Trophoblast cell (in vitro differentiated cells and primary cell): Measurements from ENCODE around the gene RAB40A.

Source experiments
- DNase-seq, 2 donors: peaks; one replicate each; pipeline ENCODE4 v3.0.0-alpha.2; 2016
- H2AFZ ChIP-seq: 2 replicates; pipeline ENCODE4 v1.6.1; 2013; ENCODE audit warnings: low read length, moderate library complexity, mild to moderate bottlenecking; ENCODE audit not compliant: insufficient read depth, poor library complexity
- H2AK5ac ChIP-seq: 2 replicates; pipeline ENCODE4 v1.6.1; 2013; ENCODE audit warnings: mild to moderate bottlenecking, low read length
- H2BK120ac ChIP-seq: 2 replicates; pipeline ENCODE4 v1.6.1; 2013; ENCODE audit warnings: low read length, mild to moderate bottlenecking, moderate library complexity; ENCODE audit not compliant: insufficient read depth, poor library complexity
- H2BK12ac ChIP-seq: 2 replicates; pipeline ENCODE4 v1.6.1; 2013; ENCODE audit warnings: mild to moderate bottlenecking, low read length, moderate library complexity
- H2BK5ac ChIP-seq: 2 replicates; pipeline ENCODE4 v1.6.1; 2013; ENCODE audit warnings: low read length, low read depth, moderate library complexity, mild to moderate bottlenecking; ENCODE audit not compliant: poor library complexity
- H3K14ac ChIP-seq: 2 replicates; pipeline ENCODE4 v1.6.1; 2013; ENCODE audit warnings: mild to moderate bottlenecking, low read length
- H3K18ac ChIP-seq: 2 replicates; pipeline ENCODE4 v1.6.1; 2013; ENCODE audit warnings: mild to moderate bottlenecking, low read length
- H3K23ac ChIP-seq: 2 replicates; pipeline ENCODE4 v1.6.1; 2013; ENCODE audit warnings: low read length
- H3K27ac ChIP-seq: 2 replicates; pipeline ENCODE4 v1.5.1; 2013; ENCODE audit warnings: low read depth, mild to moderate bottlenecking, inconsistent platforms, low read length, moderate library complexity
- H3K27me3 ChIP-seq: 2 replicates; pipeline ENCODE4 v1.6.1; 2013; ENCODE audit warnings: inconsistent platforms, mild to moderate bottlenecking, low read length, moderate library complexity; ENCODE audit not compliant: insufficient read depth
- H3K36me3 ChIP-seq, 2 experiments: 1 replicate in 1 of 2; 2 replicates in 1 of 2; pipeline ENCODE4 v1.6.1; 2013; ENCODE audit warnings: low read length in 2 of 2, mild to moderate bottlenecking in 2 of 2, moderate library complexity in 1 of 2; ENCODE audit not compliant: insufficient read depth in 2 of 2, control insufficient read depth in 1 of 2
- H3K4ac ChIP-seq: 2 replicates; pipeline ENCODE4 v1.6.1; 2013; ENCODE audit warnings: low read depth, mild to moderate bottlenecking, low read length, moderate library complexity
- H3K4me1 ChIP-seq, 2 experiments: 1 replicate in 1 of 2; 2 replicates in 1 of 2; pipeline ENCODE4 v1.6.1; 2013; ENCODE audit warnings: low read length in 2 of 2, mild to moderate bottlenecking in 2 of 2, moderate library complexity in 1 of 2; ENCODE audit not compliant: insufficient read depth in 2 of 2, control insufficient read depth in 1 of 2
- H3K4me2 ChIP-seq: 2 replicates; pipeline ENCODE4 v1.6.1; 2013; ENCODE audit warnings: inconsistent platforms, mild to moderate bottlenecking, low read length, moderate library complexity
- H3K4me3 ChIP-seq: 2 replicates; pipeline ENCODE4 v1.5.1; 2013; ENCODE audit warnings: mild to moderate bottlenecking, low read depth, low read length, inconsistent platforms
- H3K79me1 ChIP-seq: one replicate; pipeline ENCODE4 v1.6.1; 2013; ENCODE audit warnings: low read length
- H3K79me2 ChIP-seq: 2 replicates; pipeline ENCODE4 v1.6.1; 2013; ENCODE audit warnings: low read length, mild to moderate bottlenecking; ENCODE audit not compliant: control insufficient read depth, insufficient read depth, poor library complexity
- H3K9ac ChIP-seq: 2 replicates; pipeline ENCODE4 v1.6.1; 2013; ENCODE audit warnings: mild to moderate bottlenecking, low read length
- H3K9me3 ChIP-seq: 2 replicates; pipeline ENCODE4 v1.6.1; 2013; ENCODE audit warnings: low read depth, mild to moderate bottlenecking, control low read depth, inconsistent platforms, low read length; ENCODE audit not compliant: insufficient read depth
- H4K12ac ChIP-seq: 2 replicates; pipeline ENCODE4 v1.6.1; 2013; ENCODE audit warnings: low read depth, mild to moderate bottlenecking, low read length, moderate library complexity
- H4K8ac ChIP-seq: 2 replicates; pipeline ENCODE4 v1.6.1; 2013; ENCODE audit warnings: low read depth, mild to moderate bottlenecking, low read length, moderate library complexity
- H4K91ac ChIP-seq: one replicate; pipeline ENCODE4 v1.6.1; 2013; ENCODE audit warnings: low read depth, mild to moderate bottlenecking, low read length, moderate library complexity
- WGBS: extraction: QIAGEN DNeasy Blood & Tissue Kit; methylation state at CpG from one replicate; pipeline ENCODE4 v1.1.7; 2013; ENCODE audit warnings: missing lambda C conversion rate; ENCODE audit not compliant: insufficient read length, insufficient coverage; ENCODE audit errors: extremely low coverage; 5-methylcytosine and 5-hydroxymethylcytosine counted together

The RAB40A gene

DNA sequence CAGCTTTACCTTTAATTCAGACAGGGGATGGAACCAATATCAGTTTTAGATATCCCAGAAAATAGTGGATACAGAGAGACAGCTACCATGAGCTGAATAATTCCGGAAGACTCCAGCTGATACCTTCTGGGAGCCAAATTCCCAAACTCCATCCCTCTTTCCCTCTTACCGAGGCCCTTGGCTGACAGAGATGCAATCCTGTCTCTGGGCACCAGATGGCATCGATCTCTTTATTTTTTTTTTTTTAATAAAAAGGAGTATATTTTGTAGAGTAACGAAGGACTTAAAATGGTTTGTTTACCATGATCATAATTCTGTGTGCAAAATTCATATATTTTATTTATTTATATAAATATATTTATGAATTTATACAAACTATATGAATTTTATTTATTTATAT is 31.0 kb downstream of the RAB40A start:
- Histone ChIP-seq H3K4me3 (no peak overlapping the region), H4K91ac (no peak overlapping the region), H4K8ac (no peak overlapping the region), H3K36me3 (no peaks in the 10 kb centered on the region), H2AFZ (no peak overlapping the region), H3K4me1 (no peaks in the 10 kb centered on the region), H3K27me3 (no peaks in the 10 kb centered on the region), H3K9ac (no peak overlapping the region), H3K4ac (no peak overlapping the region), H2BK5ac (no peak overlapping the region), H2BK12ac (no peak overlapping the region), H3K79me2 (no peaks in the 10 kb centered on the region), H3K18ac (no peak overlapping the region), H3K79me1 (no peaks in the 10 kb centered on the region), H3K14ac (no peak overlapping the region), H4K12ac (no peak overlapping the region), H3K9me3 (no peaks in the 10 kb centered on the region), H3K23ac (no peak overlapping the region), H2BK120ac (no peak overlapping the region), H3K4me2 (no peak overlapping the region), H3K27ac (no peak overlapping the region), H2AK5ac (no peak overlapping the region)
- no CpG with 5 or more reads among the region's 4 CpGs for WGBS
- DNase-seq: peak in 1 of 2 donors; percentile 18

DNA sequence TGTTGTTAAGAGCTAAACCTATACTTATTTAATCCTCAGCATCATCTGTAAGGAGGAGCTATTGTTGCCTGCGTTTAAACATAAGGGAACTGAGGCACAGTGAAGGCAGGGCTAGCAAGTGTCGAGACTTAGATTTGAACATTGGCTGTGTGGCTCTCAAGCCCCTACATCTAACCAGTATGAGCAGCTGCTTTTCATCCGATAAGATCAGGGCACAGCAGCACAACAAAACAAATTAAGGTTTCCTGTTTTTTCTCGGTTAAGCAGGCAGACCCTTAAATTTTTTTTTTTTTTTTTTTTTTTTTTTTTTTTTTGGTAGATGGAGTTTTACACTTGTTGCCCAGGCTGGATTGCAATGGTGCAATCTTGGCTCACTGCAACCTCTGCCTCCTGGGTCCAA is 35.6 kb downstream of the RAB40A start:
- Histone ChIP-seq H3K4ac (no peak overlapping the region), H3K27ac (no peak overlapping the region), H2BK12ac (no peak overlapping the region), H3K18ac (no peak overlapping the region), H3K27me3 (no peaks in the 10 kb centered on the region), H3K23ac (no peak overlapping the region), H4K8ac (no peak overlapping the region), H2AK5ac (no peak overlapping the region), H3K79me1 (no peaks in the 10 kb centered on the region), H4K12ac (no peak overlapping the region), H3K9me3 (no peaks in the 10 kb centered on the region), H3K4me1 (no peaks in the 10 kb centered on the region), H4K91ac (no peak overlapping the region), H2BK5ac (no peak overlapping the region), H2BK120ac (no peak overlapping the region), H3K14ac (no peak overlapping the region), H3K4me3 (no peak overlapping the region), H3K4me2 (no peak overlapping the region), H2AFZ (no peak overlapping the region), H3K9ac (no peak overlapping the region), H3K79me2 (no peaks in the 10 kb centered on the region), H3K36me3 (no peaks in the 10 kb centered on the region)
- no peak for DNase-seq
- WGBS: no CpG with 5 or more reads among the region's 4 CpGs

DNA sequence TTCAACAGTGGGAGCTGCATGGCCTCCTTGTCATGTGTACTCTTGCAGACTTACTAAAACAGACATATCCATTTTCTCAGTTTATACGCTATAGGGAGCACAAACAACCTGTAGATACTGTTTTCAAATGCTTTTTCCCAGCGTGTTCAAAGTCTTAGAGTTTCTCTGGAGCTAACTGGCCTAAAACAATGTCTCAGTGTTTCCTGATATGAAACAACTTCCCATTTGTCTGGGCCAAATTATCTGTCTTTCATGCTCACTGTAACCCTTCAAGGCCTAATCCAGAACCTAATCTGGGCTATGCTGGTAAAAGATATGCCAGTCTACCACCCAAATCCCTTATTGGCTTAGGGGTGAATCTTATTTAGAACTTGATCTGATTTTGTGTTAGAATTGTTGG is 38.8 kb downstream of the RAB40A start:
- Histone ChIP-seq H2BK5ac (no peak overlapping the region), H3K4ac (no peak overlapping the region), H3K18ac (no peak overlapping the region), H4K12ac (no peak overlapping the region), H2AK5ac (no peak overlapping the region), H3K27me3 (no peaks in the 10 kb centered on the region), H2AFZ (no peak overlapping the region), H2BK120ac (no peak overlapping the region), H3K79me2 (no peaks in the 10 kb centered on the region), H3K4me2 (no peak overlapping the region), H3K9me3 (no peaks in the 10 kb centered on the region), H3K14ac (no peak overlapping the region), H3K4me1 (no peaks in the 10 kb centered on the region), H3K4me3 (no peak overlapping the region), H3K79me1 (no peaks in the 10 kb centered on the region), H3K36me3 (no peaks in the 10 kb centered on the region), H3K9ac (no peak overlapping the region), H2BK12ac (no peak overlapping the region), H4K8ac (no peak overlapping the region), H3K23ac (no peak overlapping the region), H4K91ac (no peak overlapping the region), H3K27ac (no peak overlapping the region)
- DNase-seq: no peak
- WGBS: no CpG with 5 or more reads among the region's 2 CpGs

DNA sequence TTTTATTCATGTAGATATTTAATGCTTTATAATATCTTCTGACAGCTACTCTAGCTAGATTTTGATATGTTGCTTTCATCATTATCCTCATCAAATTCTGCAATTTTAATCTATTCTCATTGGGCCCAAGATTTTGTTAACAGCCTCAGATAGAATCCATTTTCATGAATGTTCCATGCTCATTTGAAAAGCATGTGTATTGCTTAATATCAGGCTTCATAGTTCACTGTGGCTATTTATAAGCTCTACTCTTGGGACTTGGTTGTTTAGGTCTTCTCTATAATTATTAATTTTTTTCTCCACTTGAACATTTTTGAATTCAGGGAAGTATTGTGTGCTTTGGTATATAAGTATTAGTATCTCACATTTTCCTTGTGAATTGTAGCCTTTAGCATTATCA is 41.8 kb downstream of the RAB40A start:
- H3K14ac ChIP-seq: no peak overlapping the region
- H2BK120ac ChIP-seq: no peak overlapping the region
- H3K27me3 ChIP-seq: no peaks in the 10 kb centered on the region
- H3K79me2 ChIP-seq: no peaks in the 10 kb centered on the region
- H3K9ac ChIP-seq: no peak overlapping the region
- no peak overlapping the region for H2AFZ ChIP-seq
- DNase-seq: no peak
- H4K91ac ChIP-seq: no peak overlapping the region
- H4K12ac ChIP-seq: no peak overlapping the region
- H3K23ac ChIP-seq: no peak overlapping the region
- H3K4me1 ChIP-seq: no peaks in the 10 kb centered on the region
- no peak overlapping the region for H4K8ac ChIP-seq
- no peak overlapping the region for H3K27ac ChIP-seq
- no peak overlapping the region for H2BK12ac ChIP-seq
- no peak overlapping the region for H2BK5ac ChIP-seq
- no peaks in the 10 kb centered on the region for H3K9me3 ChIP-seq
- H3K36me3 ChIP-seq: no peaks in the 10 kb centered on the region
- no peaks in the 10 kb centered on the region for H3K79me1 ChIP-seq
- no peak overlapping the region for H3K4me2 ChIP-seq
- no peak overlapping the region for H3K18ac ChIP-seq
- H2AK5ac ChIP-seq: no peak overlapping the region
- no peak overlapping the region for H3K4ac ChIP-seq
- no peak overlapping the region for H3K4me3 ChIP-seq

DNA sequence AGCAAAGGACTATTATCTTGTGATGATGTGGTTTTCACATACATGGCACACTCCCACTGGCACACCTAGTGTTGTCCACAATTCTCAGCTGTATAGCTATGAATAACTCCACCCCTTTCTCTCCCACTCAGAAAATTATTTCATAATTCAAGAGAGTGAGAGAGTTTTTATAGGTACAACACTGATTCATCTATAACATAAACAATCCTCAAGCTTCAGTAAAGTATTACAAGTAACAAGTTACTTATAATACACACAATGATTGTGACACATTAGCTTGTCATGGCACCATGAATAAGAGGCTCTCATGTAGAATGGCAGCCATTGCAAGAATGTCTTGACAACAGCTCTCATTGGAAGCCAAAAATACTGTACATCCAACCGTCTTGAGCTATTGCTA is 43.9 kb downstream of the RAB40A start:
- no peaks in the 10 kb centered on the region for H3K4me1 ChIP-seq
- no peak overlapping the region for H4K91ac ChIP-seq
- H3K79me1 ChIP-seq: no peaks in the 10 kb centered on the region
- no peak overlapping the region for H2BK12ac ChIP-seq
- H3K4me3 ChIP-seq: no peak overlapping the region
- H2BK120ac ChIP-seq: no peak overlapping the region
- H3K18ac ChIP-seq: no peak overlapping the region
- no peak overlapping the region for H2AFZ ChIP-seq
- H3K36me3 ChIP-seq: no peaks in the 10 kb centered on the region
- H3K27me3 ChIP-seq: no peaks in the 10 kb centered on the region
- no CpG with 5 or more reads among the region's 1 CpG for WGBS
- no peak overlapping the region for H3K9ac ChIP-seq
- no peak overlapping the region for H3K23ac ChIP-seq
- H4K12ac ChIP-seq: no peak overlapping the region
- no peak overlapping the region for H3K4ac ChIP-seq
- no peak overlapping the region for H3K27ac ChIP-seq
- no peaks in the 10 kb centered on the region for H3K79me2 ChIP-seq
- DNase-seq: no peak
- H3K4me2 ChIP-seq: no peak overlapping the region
- H3K14ac ChIP-seq: no peak overlapping the region
- H3K9me3 ChIP-seq: no peaks in the 10 kb centered on the region
- H2AK5ac ChIP-seq: no peak overlapping the region
- no peak overlapping the region for H2BK5ac ChIP-seq
- H4K8ac ChIP-seq: no peak overlapping the region
